GM19351 (cell line): ENCODE results near the gene CPOX.
"Not testable (repeated sequence)": the region's sequence is repeated elsewhere in the genome, so short reads cannot be mapped to it uniquely, and the experiment has no call there.

Experiments used
- ATAC-seq: cut with Tn5 transposase; IDR thresholded peaks from one replicate; pipeline ENCODE4 v1.9.1; 2021; ENCODE audit warnings: mild to moderate bottlenecking, moderate library complexity; ENCODE audit not compliant: unreplicated experiment

Gene CPOX

DNA sequence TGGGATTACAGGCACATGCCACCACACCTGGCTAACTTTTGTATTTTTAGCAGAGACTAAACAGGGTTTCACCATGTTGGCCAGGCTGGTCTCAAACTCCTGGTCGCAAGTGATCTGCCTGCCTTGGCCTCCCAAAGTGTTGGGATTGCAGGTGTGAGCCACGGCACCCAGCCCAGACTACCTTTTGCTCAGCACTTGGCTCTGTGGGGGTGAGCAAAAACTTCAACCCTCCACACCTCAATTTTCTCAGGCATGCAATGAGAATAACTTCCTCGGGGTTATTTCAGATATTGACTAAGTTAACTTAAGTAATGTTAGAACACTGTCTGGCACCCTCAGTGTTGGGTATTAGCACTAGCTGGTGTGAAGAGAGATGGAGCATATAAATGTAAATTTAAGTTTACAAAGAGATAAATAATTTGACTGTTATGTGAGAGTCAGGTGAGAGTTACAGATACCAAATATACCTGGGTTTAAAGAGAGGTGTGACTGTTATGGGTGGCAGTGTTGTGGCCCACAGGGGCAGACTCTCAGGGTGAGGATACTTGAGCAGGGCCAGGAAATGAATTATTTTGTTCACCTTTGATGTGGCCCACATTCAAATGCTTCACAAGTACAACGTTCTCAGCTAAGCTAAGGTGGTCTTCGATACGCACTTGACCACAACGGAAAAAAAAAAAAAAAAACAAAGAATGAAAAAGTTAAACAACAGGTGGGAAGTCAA lies 29.0 kb downstream of the CPOX start:
- peak; percentile 13 for ATAC-seq

DNA sequence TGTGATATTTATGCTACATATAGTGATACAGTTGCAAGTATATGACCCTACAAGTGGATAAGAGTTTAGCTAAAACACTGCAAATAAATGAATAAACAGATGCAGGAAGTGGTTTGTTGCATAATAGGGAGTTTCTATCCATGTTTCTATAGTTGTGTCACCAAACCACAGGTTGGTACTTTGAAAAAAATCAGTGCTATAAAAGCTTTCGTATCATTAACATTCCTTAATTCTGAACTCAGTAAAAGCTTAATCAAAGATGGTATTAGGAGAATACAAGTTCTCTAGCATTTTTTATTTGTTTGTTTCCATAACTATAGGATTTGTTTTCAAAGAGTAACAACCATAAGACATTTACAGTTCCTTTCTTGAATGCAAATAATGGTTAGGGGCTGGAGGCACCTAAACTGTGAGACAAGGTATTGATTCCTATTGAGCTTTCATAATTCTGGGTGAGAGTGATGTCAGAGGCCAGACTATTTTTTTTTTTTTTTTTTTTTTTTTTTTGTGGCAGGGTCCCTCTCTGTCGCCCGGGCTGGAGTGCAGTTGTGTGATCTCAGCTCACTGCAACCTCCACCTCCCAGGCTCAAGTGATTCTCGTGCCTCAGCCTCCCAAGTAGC lies 29.6 kb downstream of the CPOX start:
- ATAC-seq, result peak; percentile 50

DNA sequence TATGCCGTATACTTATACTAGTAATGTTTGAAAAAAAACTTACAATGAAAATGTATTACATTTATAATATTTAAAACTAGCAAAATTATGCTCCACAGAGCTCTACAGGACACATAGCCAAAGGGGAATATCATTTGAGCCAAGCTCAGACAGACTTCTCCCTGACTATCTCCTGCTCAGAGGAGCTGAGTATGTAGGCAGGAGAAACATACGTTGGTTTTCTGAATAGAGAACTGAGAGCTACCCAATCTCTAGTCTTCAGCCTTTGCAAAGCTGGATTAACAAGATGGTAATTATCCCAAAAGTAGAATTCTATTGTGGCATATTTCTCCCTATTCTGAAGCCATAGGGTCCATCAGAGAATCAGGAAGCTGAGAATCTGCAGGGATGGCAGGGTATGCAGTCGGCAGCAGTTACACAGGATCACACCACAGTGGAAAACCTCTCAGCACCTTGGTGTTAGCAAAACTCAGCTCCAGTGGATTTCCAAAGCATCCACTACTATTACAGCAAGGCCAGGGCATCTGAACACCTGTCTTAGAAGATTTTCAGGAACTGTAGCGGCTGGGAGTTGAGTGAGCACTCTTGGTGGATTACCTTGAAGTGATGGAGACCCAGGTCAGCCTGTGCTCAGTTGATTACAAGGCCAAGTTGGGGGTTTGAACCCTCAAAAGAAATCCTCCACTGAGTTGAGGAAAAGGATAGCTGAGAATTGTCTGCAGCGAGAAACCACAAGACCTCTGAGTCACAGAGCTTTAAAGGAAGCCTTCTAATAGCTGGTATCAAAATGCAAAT lies 31.5 kb downstream of the CPOX start:
- peak; percentile 12 for ATAC-seq

DNA sequence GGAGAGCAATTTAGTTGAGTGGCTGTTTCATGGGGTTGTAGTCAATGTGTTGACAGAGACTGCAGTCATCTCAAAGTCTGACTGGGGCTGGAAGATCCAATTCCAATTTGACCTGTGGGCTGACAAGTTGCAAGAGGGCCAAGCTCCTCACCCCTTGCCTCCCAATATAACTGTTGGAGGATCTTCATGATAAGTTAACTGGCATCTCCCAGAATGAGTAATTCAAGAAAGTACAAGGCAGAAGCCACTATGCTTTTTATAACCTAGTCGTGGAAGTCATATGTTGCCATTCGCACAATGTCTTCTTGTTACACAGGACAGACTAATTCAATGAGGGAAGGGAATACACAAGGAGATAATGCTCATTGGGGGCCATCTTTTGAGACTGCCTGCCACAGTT lies 32.5 kb downstream of the CPOX start:
- no peak for ATAC-seq

DNA sequence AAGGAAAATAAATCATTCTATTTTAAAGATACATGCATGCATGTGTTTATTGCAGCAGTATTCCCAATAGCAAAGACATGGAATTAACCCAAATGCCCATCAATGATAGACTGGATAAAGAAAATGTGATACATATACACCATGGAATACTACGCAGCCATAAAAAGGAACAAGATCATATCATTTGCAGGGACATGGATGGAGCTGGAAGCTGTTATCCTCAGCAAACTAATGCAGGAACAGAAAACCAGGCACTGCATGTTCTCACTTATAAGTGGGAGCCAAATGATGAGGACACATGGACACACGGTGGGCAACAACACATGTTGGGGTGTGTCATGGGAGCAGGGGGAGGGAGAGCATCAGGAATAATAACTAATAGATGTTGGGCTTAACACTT lies 33.6 kb downstream of the CPOX start:
- ATAC-seq, result not testable (repeated sequence)

DNA sequence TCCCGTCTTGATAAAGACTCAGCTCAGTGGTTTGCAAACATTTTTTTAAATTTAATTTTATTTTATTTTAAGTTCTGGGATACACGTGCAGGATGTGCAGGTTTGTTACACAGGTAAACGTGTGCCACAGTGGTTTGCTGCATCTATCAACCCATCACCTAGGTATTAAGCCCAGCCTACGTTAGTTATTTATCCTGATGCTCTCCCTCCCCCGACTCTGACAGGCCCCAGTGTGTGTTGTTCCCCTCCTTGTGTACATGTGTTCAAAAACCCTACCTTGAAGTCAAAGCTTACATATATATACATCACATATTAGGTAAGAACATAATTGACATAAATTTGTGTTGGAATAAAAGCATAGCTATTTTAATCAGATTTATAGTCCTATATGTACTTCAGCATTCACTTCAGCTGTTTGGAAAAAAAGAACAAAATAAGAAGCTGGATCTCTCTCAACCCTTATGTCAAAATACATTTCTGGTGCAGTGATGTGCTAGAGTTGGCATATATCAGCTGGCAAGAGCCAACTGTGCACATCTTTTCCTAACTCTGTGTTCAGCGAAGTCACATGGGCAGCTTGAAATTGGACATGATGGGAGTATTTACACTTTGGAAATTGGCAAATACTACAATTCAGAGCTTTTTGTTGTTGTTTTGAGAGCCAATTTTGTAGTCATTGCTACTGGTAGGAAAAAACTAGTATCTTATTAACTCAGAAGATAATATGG lies 35.1 kb downstream of the CPOX start:
- ATAC-seq, result no peak

DNA sequence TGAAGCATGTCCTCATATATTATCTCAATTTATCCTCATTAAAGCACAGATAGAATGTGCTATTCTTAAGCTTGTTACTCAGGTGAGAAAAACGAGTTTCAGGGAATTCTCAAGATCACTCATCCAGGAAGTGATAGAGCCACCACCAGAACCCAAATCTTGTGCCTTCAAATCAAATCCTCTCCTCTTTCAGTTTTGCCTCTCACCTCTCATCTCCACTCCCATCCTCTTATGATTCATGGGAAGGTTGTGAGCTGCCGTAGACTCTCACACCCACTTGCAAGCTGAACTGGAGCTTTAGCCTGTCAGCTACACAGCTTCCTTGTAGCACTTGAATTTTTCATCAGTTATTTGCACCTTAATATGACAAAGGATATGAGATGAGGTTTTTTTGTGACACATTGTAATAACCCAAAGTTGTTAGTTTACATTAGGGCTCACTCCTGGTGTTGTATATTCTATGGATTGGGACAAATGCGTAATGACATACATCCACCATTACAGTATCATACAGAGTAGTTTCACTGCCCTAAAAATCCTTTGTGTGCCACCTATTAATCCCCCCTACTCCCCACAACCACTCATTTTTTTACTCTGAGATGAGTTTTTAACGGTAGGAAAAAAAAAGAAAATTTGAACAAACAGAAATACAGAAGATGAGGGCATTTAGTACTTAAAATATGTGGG lies 35.9 kb downstream of the CPOX start:
- peak; percentile 19 for ATAC-seq

DNA sequence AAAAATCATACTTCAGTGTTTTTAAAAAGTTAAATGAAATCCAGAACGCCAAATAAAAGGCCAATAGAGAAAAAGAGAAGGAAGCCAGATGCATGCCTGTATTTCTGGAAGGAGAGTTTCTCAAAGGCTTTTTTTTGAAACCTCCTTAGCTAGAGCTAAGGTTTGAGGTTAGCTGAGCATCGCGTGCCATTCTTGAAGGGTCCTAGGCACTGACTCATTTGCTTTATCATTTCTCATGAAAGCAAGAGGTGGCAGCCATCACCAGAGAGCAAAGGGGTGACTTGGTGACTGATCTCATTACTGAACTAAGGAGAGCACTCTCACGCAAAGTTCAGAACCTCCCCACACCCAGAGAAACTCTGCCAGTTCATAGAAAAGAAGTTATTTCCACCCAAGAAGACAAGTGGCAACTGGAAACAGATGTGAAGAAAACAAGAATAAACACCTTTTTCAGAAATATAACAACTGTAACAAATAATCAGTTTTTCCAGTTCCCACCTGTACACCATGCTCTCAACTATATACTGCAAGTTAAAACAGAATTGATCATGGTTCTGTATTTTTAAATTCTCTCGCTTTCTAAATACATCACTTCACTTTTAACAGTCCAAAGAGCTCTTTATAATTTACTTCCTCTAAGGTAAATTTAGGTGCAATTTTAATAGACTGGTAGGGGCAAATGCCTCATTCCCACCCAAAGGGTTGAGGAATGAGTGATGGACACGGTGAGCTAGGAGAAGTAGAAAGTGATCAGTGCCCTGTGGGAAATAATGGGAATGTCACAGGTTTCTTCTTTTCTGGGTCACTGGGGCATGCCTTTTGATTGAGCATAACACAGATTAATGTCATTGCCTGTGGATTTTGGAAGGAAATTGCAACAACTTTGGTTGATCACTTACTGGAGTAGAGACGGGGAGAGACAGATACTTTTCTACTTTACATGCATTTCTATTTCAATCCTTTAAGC lies 37.0 kb downstream of the CPOX start:
- peak; percentile 76 for ATAC-seq

DNA sequence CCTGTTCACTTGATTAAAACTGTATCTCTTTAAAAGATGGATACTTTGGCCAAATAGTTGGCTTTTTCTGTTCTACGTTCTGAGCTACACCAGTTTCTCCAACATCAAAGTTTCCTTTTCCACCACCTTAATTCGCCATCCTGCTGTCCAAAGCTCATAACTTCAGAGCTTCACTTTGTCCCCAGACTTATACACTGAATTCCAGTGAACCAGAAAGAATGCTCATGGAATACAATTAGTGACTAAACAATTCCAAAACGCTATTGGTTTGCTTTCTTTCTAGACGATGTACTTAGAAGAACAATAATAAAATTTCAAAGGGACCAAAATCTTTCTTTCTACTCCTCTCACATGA lies 38.4 kb downstream of the CPOX start:
- no peak for ATAC-seq

DNA sequence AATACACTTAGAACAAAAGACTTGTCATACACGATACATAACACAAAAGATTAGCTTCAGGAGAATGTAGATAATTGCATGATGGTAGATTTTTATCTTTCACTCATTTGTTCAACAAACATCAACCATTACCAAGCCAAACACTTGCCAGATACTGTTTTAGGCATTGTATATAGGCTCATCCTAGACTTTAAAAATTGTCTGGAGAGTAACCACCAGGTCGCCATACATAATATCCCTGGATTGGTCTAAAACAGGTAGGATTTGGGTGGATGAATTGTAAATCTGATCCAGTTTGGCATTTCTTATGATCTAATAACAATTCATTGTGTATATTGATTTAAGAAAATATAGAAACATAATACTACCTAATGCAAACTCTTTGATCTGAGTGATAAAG lies 38.8 kb downstream of the CPOX start:
- no peak for ATAC-seq

DNA sequence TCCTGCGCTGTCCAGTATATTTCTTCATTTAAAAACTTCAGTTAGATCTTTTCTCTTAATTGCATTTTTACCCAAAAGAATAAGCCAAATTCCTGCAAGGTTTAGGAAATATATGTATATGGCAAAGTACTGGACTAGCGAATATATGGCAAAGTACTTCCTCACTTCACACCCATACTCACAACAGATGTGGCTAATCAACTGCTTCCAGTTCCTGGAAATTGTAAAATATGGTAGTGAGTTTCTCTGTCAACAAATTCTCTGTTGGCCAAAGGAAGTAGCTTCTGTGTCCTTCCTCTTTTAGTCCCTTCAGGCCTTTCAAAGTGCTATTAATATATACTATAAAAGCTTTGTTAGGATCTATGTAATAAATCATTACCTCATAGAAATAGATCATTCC lies 39.7 kb downstream of the CPOX start:
- no peak for ATAC-seq

DNA sequence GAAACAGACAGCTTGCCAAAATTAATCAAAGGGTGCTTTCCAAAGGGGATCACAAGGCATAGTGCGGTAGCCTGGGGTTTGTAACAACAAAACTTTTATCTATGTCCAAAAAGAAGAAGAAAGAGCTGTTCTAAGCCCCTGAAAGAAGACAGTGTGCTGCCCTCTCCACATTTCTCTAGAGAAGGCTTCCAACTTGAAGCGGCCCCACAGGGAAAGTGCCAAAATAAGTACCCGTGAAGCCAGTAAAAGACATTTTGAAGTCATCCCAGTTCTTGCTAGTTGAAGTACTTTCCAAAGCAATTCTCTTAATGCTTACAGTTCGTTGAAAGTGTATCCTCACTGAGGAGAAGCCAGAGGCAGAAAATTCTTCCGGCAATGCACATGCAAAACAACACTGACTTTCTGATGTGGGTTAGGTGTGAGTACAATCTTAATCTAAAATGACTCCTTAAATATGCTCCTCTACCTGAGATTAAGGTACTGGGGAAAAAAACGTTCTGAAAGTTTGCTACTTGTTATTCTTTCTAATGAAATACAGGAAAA lies 40.3 kb downstream of the CPOX start:
- no peak for ATAC-seq

DNA sequence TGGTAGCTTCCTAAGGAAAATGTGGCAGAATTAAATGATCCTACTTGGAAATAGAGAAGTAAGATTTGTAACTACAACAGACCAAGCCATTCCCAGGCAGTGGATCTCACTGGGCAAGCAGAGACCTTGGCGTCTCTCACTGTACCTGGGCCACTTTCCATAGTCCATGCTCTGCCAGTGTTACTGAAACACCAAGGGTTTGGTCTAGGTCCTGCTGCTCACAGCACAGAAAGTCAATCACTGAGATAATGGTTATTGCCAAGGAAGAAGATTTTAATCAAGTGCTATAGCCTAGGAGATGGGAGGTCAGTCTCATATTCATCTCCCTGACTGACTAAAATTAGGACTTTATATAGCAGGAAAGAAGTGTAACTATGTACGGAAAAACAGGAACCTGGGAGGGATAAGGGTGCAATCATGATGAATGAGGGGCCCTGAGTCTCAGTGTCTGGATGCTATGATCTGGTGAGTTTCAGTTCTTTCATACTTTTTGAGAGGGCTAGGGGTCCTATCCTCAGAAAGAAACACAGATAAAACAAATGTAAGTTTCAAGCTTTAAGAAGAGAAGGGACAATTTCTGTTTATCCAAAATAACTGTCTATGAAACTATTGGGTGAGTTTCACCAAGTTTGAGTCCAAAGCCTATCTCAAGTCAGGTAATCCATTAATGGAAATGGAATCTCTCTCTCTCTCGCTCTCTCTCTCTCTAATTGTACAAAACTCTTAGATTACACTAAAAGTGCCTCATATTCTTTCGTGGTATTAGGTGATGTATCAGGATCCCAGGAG lies 41.0 kb downstream of the CPOX start:
- ATAC-seq, result no peak

DNA sequence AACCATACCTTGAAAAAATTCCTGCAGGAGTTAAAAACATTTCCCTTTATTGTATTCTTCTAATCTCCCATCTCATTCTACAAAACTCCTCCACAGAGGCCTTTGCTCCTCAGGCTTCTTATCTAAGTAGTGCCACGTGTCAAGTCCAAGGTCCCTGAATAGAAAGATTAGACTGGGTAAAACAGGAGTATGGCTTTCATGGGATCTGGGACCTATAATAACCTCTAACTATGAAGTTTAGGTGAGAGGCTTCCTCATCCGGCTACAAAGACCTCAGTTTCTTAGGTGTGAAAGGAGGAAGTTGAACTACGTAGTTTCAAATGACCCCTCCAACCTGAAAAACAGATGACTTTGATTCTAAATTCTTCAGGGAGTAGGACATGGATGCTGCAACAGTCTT lies 41.7 kb downstream of the CPOX start:
- ATAC-seq, result no peak

DNA sequence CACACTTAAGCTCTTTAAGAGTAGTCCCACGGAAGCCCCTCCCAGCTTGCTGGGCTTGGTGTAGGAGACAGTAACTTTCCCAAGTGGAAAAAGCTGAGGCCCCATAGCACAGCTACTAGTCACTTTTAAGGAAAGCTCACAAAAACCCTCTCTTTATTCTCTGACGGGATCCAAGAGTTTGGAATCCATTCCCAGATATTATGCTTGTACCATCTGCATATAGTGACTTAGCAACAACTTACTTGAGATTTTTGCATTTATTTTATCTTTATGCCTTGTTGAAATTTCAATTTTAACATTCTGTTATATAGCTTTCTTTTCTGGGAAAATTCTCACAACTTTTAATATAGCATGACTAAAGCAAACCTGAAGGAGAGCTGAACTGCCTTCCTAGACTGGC lies 42.2 kb downstream of the CPOX start:
- ATAC-seq, result no peak

DNA sequence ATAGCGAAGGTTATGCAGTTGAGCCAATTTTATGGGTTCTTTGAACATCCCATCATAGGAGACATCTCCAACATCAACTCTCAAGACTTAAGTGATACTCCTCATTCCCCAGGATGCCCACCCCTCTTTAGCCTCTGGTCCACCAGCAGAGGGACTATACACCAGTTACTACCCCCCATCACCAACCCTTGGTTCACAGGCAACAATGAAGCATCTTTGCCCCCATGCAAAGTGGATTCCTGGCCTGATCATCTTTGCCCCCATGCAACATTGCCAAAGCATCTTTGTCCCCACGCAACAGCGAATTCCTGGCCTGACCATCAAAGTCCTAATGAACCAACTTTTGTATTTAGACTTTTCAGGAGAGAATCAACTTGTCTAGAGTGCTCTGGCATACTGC lies 42.6 kb downstream of the CPOX start:
- no peak for ATAC-seq

DNA sequence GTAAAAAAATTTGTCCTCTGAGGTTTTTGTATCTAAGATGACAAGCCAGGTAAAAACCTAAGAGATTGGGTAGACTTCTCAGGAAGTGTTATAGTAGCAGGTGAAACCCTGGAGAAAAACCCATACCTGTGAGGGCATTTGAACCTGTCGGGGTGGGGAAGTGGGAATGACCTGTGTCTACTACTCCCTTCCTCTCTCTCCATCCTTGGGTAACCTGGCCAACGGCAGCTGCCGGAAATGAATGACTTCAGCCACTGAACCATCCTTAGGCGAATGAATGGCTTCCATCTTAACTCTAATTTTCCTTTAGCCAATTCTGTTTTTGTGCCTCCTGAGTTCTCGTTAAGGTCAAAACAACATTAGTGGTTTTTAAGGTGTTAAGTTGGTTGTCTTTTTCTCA lies 44.9 kb downstream of the CPOX start:
- no peak for ATAC-seq

DNA sequence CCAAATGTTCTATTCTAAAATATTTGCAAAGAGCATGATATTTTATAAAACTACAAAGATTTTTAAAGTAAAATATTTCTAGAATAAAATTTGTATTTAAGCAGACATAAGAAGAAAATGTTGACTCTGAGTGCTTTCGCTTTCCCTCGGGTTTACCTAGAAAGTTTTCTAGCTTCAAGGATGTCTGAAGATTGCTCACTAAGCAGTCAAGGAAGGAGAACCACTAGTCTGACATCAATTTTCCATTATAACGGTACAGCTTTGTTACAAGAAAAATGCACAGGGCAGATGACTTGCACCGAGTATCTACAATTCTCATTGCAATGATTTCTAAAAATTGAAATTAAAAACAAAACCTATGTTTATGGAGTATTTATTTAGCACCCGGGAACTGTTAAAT lies 47.5 kb downstream of the CPOX start:
- peak; percentile 70 for ATAC-seq

DNA sequence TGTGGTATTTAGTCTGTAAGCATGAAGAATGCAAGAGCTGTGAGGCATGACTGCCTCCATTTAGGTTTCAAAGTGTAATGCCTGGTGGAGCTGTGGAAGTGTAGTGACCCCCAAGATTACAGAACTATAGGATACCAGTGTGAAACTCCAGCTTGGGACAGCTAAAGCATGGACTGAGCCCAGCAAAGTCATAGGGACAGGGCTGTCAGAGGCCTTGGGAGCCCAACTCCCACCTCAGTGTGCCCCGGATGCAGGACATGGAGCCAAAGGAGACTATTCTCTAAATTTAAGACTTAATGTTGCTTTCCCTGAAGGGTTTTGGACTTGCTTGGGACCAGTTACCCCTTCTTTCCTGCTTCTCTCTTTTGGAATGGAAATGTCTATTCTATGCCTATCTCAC lies 50.8 kb downstream of the CPOX start:
- no peak for ATAC-seq
